GM12873 (cell line): ENCODE results near the gene ZNF823.

Experiments used
- TF ChIP-seq, protein P1 (sequence below): IDR thresholded peaks from 2 replicates; pipeline ENCODE4 v1.5.1; 2012; ENCODE audit warnings: low read depth, mild to moderate bottlenecking, moderate library complexity, low read length, control low read depth; ENCODE audit not compliant: insufficient read depth; ENCODE audit errors: missing control alignments

ZNF823 gene

DNA sequence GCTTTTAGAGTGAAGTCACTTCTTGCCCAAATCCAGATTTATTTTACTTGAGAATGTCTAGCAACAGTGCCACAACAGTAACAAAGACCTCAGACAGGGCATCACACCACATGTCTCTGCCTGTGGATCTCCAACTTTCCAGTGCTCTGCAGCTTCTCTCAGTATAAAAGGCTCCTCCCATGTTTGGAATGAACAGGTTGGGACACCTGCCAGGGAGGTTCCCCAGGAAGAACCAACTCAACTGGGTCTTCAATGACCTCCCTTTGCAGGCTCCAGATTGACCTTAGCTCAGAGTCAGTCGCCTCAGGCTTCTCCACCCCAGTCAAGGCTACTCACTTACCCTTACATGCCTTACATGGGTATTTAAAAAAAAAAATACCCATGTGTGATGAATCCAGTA is 3.4 kb downstream of the ZNF823 start:
- TF ChIP-seq, protein P1, sequence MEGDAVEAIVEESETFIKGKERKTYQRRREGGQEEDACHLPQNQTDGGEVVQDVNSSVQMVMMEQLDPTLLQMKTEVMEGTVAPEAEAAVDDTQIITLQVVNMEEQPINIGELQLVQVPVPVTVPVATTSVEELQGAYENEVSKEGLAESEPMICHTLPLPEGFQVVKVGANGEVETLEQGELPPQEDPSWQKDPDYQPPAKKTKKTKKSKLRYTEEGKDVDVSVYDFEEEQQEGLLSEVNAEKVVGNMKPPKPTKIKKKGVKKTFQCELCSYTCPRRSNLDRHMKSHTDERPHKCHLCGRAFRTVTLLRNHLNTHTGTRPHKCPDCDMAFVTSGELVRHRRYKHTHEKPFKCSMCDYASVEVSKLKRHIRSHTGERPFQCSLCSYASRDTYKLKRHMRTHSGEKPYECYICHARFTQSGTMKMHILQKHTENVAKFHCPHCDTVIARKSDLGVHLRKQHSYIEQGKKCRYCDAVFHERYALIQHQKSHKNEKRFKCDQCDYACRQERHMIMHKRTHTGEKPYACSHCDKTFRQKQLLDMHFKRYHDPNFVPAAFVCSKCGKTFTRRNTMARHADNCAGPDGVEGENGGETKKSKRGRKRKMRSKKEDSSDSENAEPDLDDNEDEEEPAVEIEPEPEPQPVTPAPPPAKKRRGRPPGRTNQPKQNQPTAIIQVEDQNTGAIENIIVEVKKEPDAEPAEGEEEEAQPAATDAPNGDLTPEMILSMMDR = no peak

DNA sequence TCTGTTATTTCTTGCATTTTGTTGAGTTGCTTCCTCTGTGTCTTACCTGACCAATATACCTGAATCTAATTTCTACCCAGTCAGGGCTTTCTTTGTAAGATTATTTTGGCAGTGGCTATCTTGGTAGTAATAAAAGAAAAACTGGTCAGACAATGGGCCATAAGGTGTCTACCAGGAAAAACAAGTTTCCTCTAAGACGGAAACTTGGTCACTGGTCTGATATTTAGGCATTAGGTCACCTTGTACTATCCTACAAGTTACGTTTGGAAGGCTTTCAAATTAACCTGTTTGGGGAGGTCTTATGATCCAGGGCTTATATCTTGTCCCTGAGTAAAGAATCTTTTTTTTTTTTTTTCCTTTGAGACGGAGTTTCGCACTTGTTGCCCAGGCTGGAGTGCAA is 9.2 kb downstream of the ZNF823 start:
- TF ChIP-seq, protein P1 = no peak

DNA sequence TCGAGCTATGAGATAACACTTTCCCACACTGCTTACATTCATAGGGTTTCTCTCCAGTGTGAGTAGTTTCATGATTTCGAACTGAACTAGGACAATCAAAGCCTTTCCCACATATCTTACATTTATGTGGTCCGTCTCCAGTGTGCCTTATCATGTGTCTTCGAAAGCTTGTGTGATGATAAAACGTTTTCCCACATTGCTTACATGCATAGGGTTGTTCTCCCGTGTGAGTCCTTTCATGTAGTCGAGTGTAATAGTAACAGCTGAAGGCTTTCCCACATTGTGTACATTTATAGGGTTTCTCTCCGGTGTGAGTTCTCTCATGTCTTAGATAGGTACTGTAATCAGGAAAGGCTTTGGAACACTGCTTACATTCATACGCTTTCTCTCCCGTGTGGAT is 16.3 kb downstream of the ZNF823 start:
- TF ChIP-seq, protein P1 = no peak

DNA sequence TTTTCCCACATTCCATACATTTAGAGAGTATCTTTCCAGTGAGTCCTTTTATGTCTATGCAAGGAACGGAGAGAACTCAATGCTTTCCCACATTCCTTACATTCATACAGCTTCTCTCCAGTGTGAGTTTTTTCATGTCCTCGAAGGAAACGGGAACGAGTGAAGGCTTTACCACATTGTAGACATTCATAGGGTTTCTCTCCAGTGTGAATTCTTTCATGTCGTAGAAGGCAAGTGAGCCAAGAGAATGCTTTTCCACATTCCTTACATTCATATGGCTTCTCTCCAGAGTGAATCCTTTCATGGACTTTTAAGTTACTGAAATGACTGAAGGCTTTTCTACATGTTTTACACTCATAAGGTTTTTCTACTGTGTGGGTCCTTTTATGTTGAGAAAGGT is 17.1 kb downstream of the ZNF823 start:
- TF ChIP-seq, protein P1 = no peak

DNA sequence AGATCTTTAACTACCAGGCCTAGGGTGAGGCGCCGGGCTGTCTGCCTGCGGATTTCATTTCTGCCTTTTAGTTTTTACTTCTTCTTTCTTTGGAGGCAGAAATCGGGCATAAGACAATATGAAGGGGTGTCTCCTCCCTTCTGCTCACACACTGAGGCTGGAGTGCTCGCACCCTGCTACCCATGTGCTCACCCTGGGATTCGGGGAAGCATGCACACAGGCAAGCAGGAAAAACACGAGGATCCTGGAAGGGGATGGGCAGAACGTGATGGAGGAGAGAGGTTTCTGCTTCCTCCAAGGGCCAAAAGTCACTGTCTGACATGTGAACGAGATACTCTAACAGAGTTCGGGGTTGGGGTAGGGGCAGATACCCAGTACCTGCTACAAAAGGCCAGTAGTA is 28.4 kb downstream of the ZNF823 start:
- TF ChIP-seq, protein P1 = no peak

DNA sequence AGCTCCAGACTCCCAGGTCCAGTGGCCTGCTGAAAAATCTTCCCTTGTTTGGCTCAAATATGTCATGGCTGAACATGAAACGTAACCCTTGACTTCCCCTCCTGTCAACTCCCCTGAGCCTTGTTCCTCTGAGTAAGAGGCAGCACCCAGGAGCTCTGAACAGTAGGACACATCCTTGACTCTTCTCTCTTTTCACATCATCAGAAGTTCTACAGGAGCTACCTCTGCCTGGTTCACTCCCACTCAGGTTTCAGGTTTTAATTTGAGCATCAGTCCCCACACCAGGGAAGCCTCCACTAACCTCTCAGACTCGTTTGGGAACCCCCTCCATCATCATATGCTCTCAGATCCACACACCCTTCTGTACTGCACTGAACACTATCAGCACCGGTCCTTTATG is 30.3 kb downstream of the ZNF823 start:
- TF ChIP-seq, protein P1 = no peak

DNA sequence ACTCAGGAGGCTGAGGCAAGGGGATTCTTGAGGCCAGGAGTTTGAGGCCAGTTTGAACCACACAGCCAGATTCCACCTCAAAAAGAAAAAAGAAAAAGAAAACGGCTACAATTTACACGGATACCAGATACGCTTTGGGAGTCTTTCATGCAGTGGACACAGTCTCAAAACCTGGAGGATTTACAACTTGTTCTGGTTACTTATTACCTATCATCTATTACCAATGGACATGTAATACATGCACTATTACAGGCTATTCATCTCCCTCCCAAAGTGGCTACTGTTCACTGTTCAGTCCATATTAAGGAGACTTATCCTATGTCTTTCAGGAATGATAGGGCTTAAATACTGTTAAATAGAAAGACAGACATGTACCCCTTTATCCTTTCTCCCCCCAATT is 33.3 kb downstream of the ZNF823 start:
- TF ChIP-seq, protein P1 = no peak
